T-helper 2 cell treated with Interferon-gamma antibody and Interleukin-4, amounts not matched to agents 5 μg/mL and 100 μg/mL, for 36 hours (primary cell): ENCODE data around the gene KRTAP1-4.

Experiments
- DNase-seq: peaks from one replicate; pipeline ENCODE4 v3.0.0; 2021; ENCODE audit warnings: low spot score
- H3K27ac Mint-ChIP-seq: one replicate; pipeline ENCODE4 v1.8.0; 2021; ENCODE audit warnings: mild to moderate bottlenecking, mixed read lengths
- H3K27me3 Mint-ChIP-seq: one replicate; pipeline ENCODE4 v1.8.0; 2021; ENCODE audit warnings: low read depth, mixed read lengths
- H3K36me3 Mint-ChIP-seq: one replicate; pipeline ENCODE4 v1.8.0; 2021; ENCODE audit warnings: low read depth, mixed read lengths
- H3K4me1 Mint-ChIP-seq: one replicate; pipeline ENCODE4 v1.8.0; 2021; ENCODE audit warnings: low read depth, mixed read lengths
- H3K4me3 Mint-ChIP-seq: one replicate; pipeline ENCODE4 v1.8.0; 2022; ENCODE audit warnings: mild to moderate bottlenecking, moderate library complexity, mixed read lengths
- H3K9me3 Mint-ChIP-seq: one replicate; pipeline ENCODE4 v1.8.0; 2021; ENCODE audit warnings: mixed read lengths

The KRTAP1-4 gene

GRCh38 chr17:41026715-41027471 is 3.1 kb downstream of the KRTAP1-4 start, which contains the start of gene KRTAP1-5:
KRTAP1-5 (minus strand) TSS chr17:41027208; CDS start chr17:41027155, 53 bp downstream.
- Mint-ChIP-seq H3K9me3 (no peaks in the 10 kb centered on the region), H3K4me1 (no peaks in the 10 kb centered on the region), H3K4me3 (no peak within 1 kb of the TSS), H3K27me3 (peaks cover 23% of the 10 kb centered on the region), H3K27ac (no peak within 1 kb of the TSS), H3K36me3 (no peaks in the 10 kb centered on the region)
- DNase-seq, result no peak

GRCh38 chr17:41024697-41025096 is 5.3 kb downstream of the KRTAP1-4 start:
- Mint-ChIP-seq H3K36me3 (no peaks in the 10 kb centered on the region), H3K4me3 (no peak overlapping the region), H3K9me3 (no peaks in the 10 kb centered on the region), H3K27ac (no peak overlapping the region), H3K27me3 (peaks cover 21% of the 10 kb centered on the region), H3K4me1 (no peaks in the 10 kb centered on the region)
- no peak for DNase-seq

GRCh38 chr17:41020336-41020735 is 9.7 kb downstream of the KRTAP1-4 start:
- H3K9me3 Mint-ChIP-seq, result no peaks in the 10 kb centered on the region
- H3K4me1 Mint-ChIP-seq, result no peaks in the 10 kb centered on the region
- H3K4me3 Mint-ChIP-seq, result no peak overlapping the region
- H3K27me3 Mint-ChIP-seq, result peaks cover 15% of the 10 kb centered on the region
- no peaks in the 10 kb centered on the region for H3K36me3 Mint-ChIP-seq
- no peak for DNase-seq
- H3K27ac Mint-ChIP-seq, result no peak overlapping the region

- Mint-ChIP-seq H3K4me1 (no peaks in the 10 kb centered on the region), H3K27me3 (peaks cover 13% of the 10 kb centered on the region), H3K9me3 (no peaks in the 10 kb centered on the region), H3K4me3 (no peak overlapping the region), H3K36me3 (no peaks in the 10 kb centered on the region), H3K27ac (no peak overlapping the region)
- no peak for DNase-seq
Measured at GRCh38 chr17:41019415-41019814, 10.6 kb downstream of the KRTAP1-4 start.

- Mint-ChIP-seq H3K9me3 (no peaks in the 10 kb centered on the region), H3K27ac (no peak overlapping the region), H3K4me1 (no peaks in the 10 kb centered on the region), H3K4me3 (no peak overlapping the region), H3K36me3 (no peaks in the 10 kb centered on the region), H3K27me3 (peaks cover 9% of the 10 kb centered on the region)
- no peak for DNase-seq
Measured at GRCh38 chr17:41018541-41018940, 11.5 kb downstream of the KRTAP1-4 start.

GRCh38 chr17:41016578-41017215 is 13.3 kb downstream of the KRTAP1-4 start:
- Mint-ChIP-seq H3K9me3 (no peaks in the 10 kb centered on the region), H3K27ac (no peak overlapping the region), H3K36me3 (no peaks in the 10 kb centered on the region), H3K27me3 (peaks cover 2% of the 10 kb centered on the region), H3K4me3 (no peak overlapping the region), H3K4me1 (no peaks in the 10 kb centered on the region)
- no peak for DNase-seq

GRCh38 chr17:41015454-41015853 is 14.5 kb downstream of the KRTAP1-4 start:
- no peak for DNase-seq
- no peaks in the 10 kb centered on the region for H3K36me3 Mint-ChIP-seq
- H3K27me3 Mint-ChIP-seq, result peaks cover 6% of the 10 kb centered on the region
- H3K27ac Mint-ChIP-seq, result no peak overlapping the region
- no peak overlapping the region for H3K4me3 Mint-ChIP-seq
- H3K9me3 Mint-ChIP-seq, result no peaks in the 10 kb centered on the region
- no peaks in the 10 kb centered on the region for H3K4me1 Mint-ChIP-seq

GRCh38 chr17:41013606-41014005 is 16.4 kb downstream of the KRTAP1-4 start:
- Mint-ChIP-seq H3K27me3 (peaks cover 11% of the 10 kb centered on the region), H3K27ac (no peak overlapping the region), H3K36me3 (no peaks in the 10 kb centered on the region), H3K9me3 (no peaks in the 10 kb centered on the region), H3K4me3 (no peak overlapping the region), H3K4me1 (no peaks in the 10 kb centered on the region)
- no peak for DNase-seq

- no peaks in the 10 kb centered on the region for H3K36me3 Mint-ChIP-seq
- peaks cover 11% of the 10 kb centered on the region for H3K27me3 Mint-ChIP-seq
- no peak overlapping the region for H3K27ac Mint-ChIP-seq
- H3K9me3 Mint-ChIP-seq, result no peaks in the 10 kb centered on the region
- H3K4me1 Mint-ChIP-seq, result no peaks in the 10 kb centered on the region
- no peak for DNase-seq
- no peak overlapping the region for H3K4me3 Mint-ChIP-seq
Measured at GRCh38 chr17:41013181-41013580, 16.8 kb downstream of the KRTAP1-4 start.

- no peaks in the 10 kb centered on the region for H3K4me1 Mint-ChIP-seq
- no peaks in the 10 kb centered on the region for H3K36me3 Mint-ChIP-seq
- no peak overlapping the region for H3K4me3 Mint-ChIP-seq
- peaks cover 11% of the 10 kb centered on the region for H3K27me3 Mint-ChIP-seq
- no peak for DNase-seq
- H3K9me3 Mint-ChIP-seq, result no peaks in the 10 kb centered on the region
- no peak overlapping the region for H3K27ac Mint-ChIP-seq
Measured at GRCh38 chr17:41012326-41013120, 17.5 kb downstream of the KRTAP1-4 start.

GRCh38 chr17:41010441-41010840 is 19.6 kb downstream of the KRTAP1-4 start:
- DNase-seq, result no peak
- H3K36me3 Mint-ChIP-seq, result no peaks in the 10 kb centered on the region
- peaks cover 11% of the 10 kb centered on the region for H3K27me3 Mint-ChIP-seq
- no peak overlapping the region for H3K27ac Mint-ChIP-seq
- H3K4me3 Mint-ChIP-seq, result no peak overlapping the region
- H3K9me3 Mint-ChIP-seq, result no peaks in the 10 kb centered on the region
- no peaks in the 10 kb centered on the region for H3K4me1 Mint-ChIP-seq

- Mint-ChIP-seq H3K36me3 (no peaks in the 10 kb centered on the region), H3K27me3 (peaks cover 11% of the 10 kb centered on the region), H3K9me3 (no peaks in the 10 kb centered on the region), H3K27ac (no peak overlapping the region), H3K4me1 (no peaks in the 10 kb centered on the region), H3K4me3 (no peak overlapping the region)
- DNase-seq, result no peak
Measured at GRCh38 chr17:41009936-41010335, 20.1 kb downstream of the KRTAP1-4 start.

GRCh38 chr17:41009301-41009760 is 20.7 kb downstream of the KRTAP1-4 start:
- Mint-ChIP-seq H3K4me1 (no peaks in the 10 kb centered on the region), H3K9me3 (no peaks in the 10 kb centered on the region), H3K27ac (no peak overlapping the region), H3K4me3 (no peak overlapping the region), H3K27me3 (peaks cover 11% of the 10 kb centered on the region), H3K36me3 (no peaks in the 10 kb centered on the region)
- no peak for DNase-seq

GRCh38 chr17:41008811-41009210 is 21.2 kb downstream of the KRTAP1-4 start, which contains the start of gene KRTAP3-1:
KRTAP3-1 (minus strand) TSS chr17:41009128; CDS start chr17:41009074, 54 bp downstream.
- H3K4me1 Mint-ChIP-seq, result no peaks in the 10 kb centered on the region
- H3K36me3 Mint-ChIP-seq, result no peaks in the 10 kb centered on the region
- no peaks in the 10 kb centered on the region for H3K9me3 Mint-ChIP-seq
- no peak within 1 kb of the TSS for H3K4me3 Mint-ChIP-seq
- DNase-seq, result no peak
- H3K27ac Mint-ChIP-seq, result no peak within 1 kb of the TSS
- H3K27me3 Mint-ChIP-seq, result peaks cover 11% of the 10 kb centered on the region
